ENCODE results near the gene TRIM63. TPM values are rescaled to one million over a fixed set of nuclear protein-coding genes. Genes with fewer than 3 reads are reported as not detected.
"Not testable (repeated sequence)": the region's sequence is repeated elsewhere in the genome, so short reads cannot be mapped to it uniquely, and the experiment has no call there.

TRIM63 gene
- total RNA-seq, 2 experiments from 2014 or later: not detected

DNA sequence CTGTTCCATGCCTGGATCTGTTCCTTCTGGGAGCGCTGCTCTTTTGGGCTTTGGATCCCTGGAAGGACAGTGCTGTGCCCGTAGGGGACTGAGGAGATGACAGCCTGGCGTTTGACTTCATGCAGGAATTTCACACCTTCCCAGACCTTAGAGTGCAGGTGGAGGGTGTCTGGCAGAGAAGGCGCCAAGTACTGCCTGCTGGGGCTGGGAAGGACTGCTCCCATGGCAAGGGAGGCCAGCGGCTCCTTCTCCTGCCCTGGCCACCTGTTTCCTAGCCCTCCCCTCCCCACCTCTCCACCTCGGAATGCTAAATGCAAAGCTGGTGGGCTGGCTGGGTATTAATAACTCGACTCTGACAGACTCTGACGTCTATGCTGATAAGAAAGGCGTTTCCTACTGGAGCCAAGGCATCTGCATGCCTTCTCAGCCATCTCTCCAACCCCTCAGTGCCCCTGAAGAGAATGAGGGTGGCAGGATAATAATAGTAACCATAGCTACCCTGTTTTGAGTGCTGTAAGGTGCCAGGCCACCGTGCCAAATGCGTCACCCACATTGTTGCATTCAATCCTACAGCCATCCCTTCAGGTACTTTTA lies 26.7 kb upstream of the TRIM63 start:
- ChIA-PET CTCF (ENCODE audit: unreplicated experiment) (no interaction called here), POLR2A (no interaction called here)
- Histone ChIP-seq H3K36me3 (ENCODE audit: insufficient read depth, low read length) (no peaks in the 10 kb centered on the region), H2AFZ (ENCODE audit: low read length) (no peak overlapping the region), H3K9me3 (ENCODE audit: low read length) (no peaks in the 10 kb centered on the region), H3K9me2 (ENCODE audit: insufficient read depth, low read length) (no peaks in the 10 kb centered on the region), H3K27ac (ENCODE audit: low read depth, low read length, poor library complexity, severe bottlenecking) (no peak overlapping the region), H4K20me1 (ENCODE audit: insufficient read depth, low read length) (no peaks in the 10 kb centered on the region), H3K4me2 (ENCODE audit: low read length) (no peak overlapping the region), H3K4me3 (ENCODE audit: low read depth, low read length, poor library complexity, severe bottlenecking) (no peak overlapping the region), H3K4me1 (ENCODE audit: insufficient read depth, low read length, poor library complexity, severe bottlenecking) (no peaks in the 10 kb centered on the region), H3K79me2 (ENCODE audit: insufficient read depth, low read depth, low read length) (no peaks in the 10 kb centered on the region)
- no TSS peak for BruUV-seq (replicated peaks)
- intact Hi-C loops (cut with micrococcal nuclease; ENCODE audit: unreplicated experiment): no loop called here
- TF ChIP-seq, protein P1, sequence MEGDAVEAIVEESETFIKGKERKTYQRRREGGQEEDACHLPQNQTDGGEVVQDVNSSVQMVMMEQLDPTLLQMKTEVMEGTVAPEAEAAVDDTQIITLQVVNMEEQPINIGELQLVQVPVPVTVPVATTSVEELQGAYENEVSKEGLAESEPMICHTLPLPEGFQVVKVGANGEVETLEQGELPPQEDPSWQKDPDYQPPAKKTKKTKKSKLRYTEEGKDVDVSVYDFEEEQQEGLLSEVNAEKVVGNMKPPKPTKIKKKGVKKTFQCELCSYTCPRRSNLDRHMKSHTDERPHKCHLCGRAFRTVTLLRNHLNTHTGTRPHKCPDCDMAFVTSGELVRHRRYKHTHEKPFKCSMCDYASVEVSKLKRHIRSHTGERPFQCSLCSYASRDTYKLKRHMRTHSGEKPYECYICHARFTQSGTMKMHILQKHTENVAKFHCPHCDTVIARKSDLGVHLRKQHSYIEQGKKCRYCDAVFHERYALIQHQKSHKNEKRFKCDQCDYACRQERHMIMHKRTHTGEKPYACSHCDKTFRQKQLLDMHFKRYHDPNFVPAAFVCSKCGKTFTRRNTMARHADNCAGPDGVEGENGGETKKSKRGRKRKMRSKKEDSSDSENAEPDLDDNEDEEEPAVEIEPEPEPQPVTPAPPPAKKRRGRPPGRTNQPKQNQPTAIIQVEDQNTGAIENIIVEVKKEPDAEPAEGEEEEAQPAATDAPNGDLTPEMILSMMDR (conservative IDR thresholded peaks at IDR 0.05; ENCODE audit: low read length): no peak
- no peak for TF ChIP-seq EZH2phosphoT487 (IDR thresholded peaks at IDR 0.05; ENCODE audit: borderline replicate concordance, low read depth, low read length)
- DNase-seq (ENCODE audit: low spot score): no peak

DNA sequence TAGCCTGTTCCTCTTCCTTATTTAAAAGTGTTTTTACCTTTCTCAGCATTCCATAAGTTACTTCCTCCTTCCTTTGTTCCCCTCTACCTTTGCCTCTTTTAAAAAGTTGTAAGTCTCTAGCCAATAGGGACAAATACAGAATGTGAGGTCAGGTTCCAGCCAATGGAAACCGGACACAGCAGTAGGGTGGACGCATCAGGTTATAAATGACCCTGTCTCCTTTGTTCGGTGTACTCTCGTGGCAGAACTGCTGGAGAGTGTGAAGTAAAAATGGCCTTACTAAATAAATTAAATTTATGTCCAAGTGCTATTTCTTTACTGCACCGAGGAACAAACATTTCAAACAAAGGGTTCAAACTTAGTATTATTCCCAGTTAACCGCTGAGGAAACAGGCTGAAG lies 26.1 kb upstream of the TRIM63 start:
- H3K9me2 ChIP-seq (ENCODE audit: insufficient read depth, low read length); H4K20me1 ChIP-seq (ENCODE audit: insufficient read depth, low read length); H3K9me3 ChIP-seq (ENCODE audit: low read length); CTCF ChIA-PET (ENCODE audit: unreplicated experiment); H3K27ac ChIP-seq (ENCODE audit: low read depth, low read length, poor library complexity, severe bottlenecking); H3K79me2 ChIP-seq (ENCODE audit: insufficient read depth, low read depth, low read length); H3K36me3 ChIP-seq (ENCODE audit: insufficient read depth, low read length); DNase-seq (ENCODE audit: low spot score); BruUV-seq (replicated peaks); H3K4me3 ChIP-seq (ENCODE audit: low read depth, low read length, poor library complexity, severe bottlenecking); POLR2A ChIA-PET; H3K4me1 ChIP-seq (ENCODE audit: insufficient read depth, low read length, poor library complexity, severe bottlenecking); intact Hi-C loops (cut with micrococcal nuclease; ENCODE audit: unreplicated experiment); H2AFZ ChIP-seq (ENCODE audit: low read length); H3K4me2 ChIP-seq (ENCODE audit: low read length): not testable (repeated sequence)

DNA sequence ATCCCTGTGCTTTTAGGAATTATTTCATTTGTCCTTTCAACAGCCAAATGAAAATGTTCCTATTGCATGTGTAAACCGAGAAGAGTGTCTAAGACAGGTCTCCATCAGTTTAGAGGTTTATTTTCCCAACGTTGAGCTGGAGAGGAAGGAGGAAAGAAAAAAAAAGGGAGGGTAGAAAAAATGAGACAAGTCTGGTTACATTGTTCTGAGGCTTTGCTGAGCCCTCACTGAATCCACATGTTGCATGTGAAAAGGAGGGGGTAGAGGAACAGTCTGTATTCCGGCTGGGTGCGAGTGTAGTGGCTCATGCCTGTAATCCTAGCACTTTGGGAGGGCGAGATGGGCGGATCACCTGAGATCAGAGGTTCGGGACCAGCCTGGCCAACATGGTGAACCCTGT lies 25.0 kb upstream of the TRIM63 start:
- POLR2A ChIA-PET: no interaction called here
- intact Hi-C loops (cut with micrococcal nuclease; ENCODE audit: unreplicated experiment): no loop called here

More for the DNA sequence above, 25.0 kb upstream of the TRIM63 start:
- Histone ChIP-seq H3K9me3 (ENCODE audit: low read length) (no peaks in the 10 kb centered on the region), H3K4me3 (ENCODE audit: low read depth, low read length, poor library complexity, severe bottlenecking) (no peak overlapping the region), H3K4me1 (ENCODE audit: insufficient read depth, low read length, poor library complexity, severe bottlenecking) (no peaks in the 10 kb centered on the region), H3K4me2 (ENCODE audit: low read length) (no peak overlapping the region), H4K20me1 (ENCODE audit: insufficient read depth, low read length) (no peaks in the 10 kb centered on the region), H3K27ac (ENCODE audit: low read depth, low read length, poor library complexity, severe bottlenecking) (no peak overlapping the region), H3K36me3 (ENCODE audit: insufficient read depth, low read length) (no peaks in the 10 kb centered on the region), H3K79me2 (ENCODE audit: insufficient read depth, low read depth, low read length) (no peaks in the 10 kb centered on the region), H2AFZ (ENCODE audit: low read length) (no peak overlapping the region), H3K9me2 (ENCODE audit: insufficient read depth, low read length) (no peaks in the 10 kb centered on the region)
- TF ChIP-seq, protein P1 (conservative IDR thresholded peaks at IDR 0.05; ENCODE audit: low read length): no peak
- no peak for TF ChIP-seq EZH2phosphoT487 (IDR thresholded peaks at IDR 0.05; ENCODE audit: borderline replicate concordance, low read depth, low read length)
- DNase-seq (ENCODE audit: low spot score): no peak
- CTCF ChIA-PET (ENCODE audit: unreplicated experiment): no interaction called here
- no TSS peak for BruUV-seq (replicated peaks)

Data from OCI-LY7 (cell line).